HG02852 (cell line): Measurements from ENCODE around the gene P2RY13.
A peak's percentile ranks its signal among the peaks of the same experiment; 100 is the strongest.

Source experiments
- ATAC-seq: cut with Tn5 transposase; IDR thresholded peaks from one replicate; pipeline ENCODE4 v1.9.1; 2021; ENCODE audit warnings: mild to moderate bottlenecking, moderate library complexity; ENCODE audit not compliant: unreplicated experiment

P2RY13 gene

DNA sequence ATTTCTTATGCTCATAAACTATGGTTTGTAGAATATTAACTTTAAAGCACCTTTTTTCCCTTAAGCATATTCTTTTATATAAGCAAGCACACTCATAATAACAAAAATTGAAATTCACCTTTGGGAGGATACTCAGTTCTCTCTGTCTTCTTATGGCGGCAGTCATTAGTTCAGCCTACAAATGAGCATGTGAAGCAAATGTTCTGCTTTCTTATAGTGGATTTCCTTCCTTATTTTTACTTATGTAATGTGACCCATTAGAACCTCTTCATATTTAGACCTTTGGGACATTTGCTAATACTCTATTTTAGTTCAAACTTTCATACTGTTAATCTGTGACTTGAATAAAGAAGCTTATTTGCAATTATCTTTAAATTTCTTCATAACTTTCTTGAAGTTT lies at the start of gene P2RY13:
TSS of gene P2RY13 (minus strand) at position 187 of the 400 bp plus-strand sequence. CDS start at position 166, 21 bp downstream.
- ATAC-seq: no peak

DNA sequence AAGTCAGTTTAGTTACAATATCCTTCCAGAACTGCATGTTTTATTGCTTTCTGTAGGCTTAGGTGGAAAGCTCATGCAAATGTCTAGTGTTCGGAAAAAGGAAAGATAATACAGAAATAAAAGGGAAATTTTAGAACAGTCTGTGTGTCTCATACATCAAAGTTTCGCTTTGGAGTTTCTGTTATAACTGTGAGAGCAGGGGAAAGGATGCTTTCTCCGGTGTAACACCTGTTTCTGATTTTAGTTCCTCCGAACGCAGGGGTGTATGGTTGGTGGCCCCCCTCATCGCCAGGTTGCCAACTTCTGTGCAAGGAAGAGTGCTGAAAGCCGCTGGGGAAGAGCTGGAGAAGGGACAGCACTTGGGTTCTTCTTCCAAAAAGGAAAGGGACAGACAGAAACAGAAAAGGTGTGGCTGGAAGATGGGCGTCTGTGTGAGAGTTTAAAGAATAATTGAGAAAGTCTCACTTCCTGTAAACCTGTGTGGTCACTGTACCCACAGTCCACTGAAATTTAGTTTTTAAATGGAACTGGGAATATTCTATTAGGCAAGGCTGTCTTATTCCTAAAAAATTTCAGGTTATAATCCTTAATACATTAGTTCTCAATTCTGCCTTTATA lies 48.5 kb upstream of the P2RY13 start:
- peak; percentile 57 for ATAC-seq

DNA sequence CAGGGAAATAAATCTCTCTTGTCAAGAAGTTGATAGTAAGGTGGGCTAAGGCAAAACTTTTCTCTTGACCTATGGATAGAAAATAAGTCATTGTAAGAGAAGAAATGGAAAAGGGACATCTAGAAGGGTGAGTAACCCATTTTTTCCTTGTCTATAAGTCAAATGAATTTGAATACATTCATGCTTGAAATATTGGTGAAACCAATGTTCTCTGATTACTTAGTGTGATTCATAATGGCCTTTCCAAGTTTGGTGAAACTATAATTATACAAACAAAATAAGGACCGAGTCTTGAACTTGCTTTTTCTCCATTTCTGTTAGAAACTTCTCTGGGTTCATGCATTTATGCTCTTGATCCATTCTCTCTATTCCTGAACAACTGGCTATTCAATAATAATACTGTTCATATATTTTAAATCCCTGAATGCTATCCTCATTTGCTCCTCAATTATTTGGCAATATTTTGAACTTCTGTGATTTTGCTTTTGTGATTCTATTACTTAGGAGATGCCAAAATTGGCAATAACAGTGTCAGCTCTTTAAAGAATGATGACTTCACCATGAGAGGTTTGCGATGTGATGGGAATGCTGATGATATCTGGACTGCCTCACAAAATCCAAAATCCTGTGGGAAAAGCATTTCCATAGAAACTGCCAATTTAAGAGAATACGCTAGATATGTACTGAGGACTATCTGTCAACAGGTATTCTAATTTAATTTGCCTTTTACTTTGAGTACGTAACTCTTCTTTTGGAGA lies 42.9 kb upstream of the P2RY13 start:
- ATAC-seq: no peak

DNA sequence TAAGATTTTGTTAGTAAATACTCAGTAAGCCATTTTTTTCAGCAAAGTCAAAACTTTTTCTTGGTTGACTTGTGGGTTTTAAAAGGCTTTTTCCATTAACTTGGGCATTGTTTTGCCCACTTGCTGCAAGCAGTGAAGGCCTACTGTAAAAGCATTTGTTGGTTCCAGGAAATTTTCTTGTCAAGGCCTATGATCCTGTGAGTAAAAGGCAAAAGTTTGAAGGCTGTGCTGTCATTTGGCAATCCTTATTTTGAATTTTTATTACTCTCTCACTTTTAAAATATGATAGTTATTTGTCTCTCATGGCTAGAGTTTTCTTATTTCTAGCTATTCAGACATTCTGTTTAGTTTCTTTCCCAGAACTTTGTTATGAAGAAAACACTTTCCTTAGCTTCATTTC lies 42.2 kb upstream of the P2RY13 start:
- ATAC-seq: no peak

DNA sequence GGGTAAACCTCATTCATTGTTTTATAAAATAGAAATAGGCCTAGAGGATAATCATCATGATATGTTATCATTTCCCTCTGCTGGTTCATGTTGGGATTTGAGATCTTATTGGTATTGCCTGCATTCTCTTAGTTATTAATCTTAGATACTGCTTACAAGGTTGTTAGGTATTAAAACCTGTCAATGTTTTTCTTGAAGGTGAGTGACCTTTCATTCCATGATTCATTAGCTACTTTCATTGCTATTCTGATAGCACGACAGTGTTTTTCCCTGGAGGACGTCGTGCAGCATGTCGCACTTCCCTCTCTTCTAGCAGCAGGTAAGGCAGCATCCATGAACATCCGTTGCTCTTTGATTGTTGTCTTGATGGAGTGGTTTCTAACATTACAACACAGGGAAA lies 38.1 kb upstream of the P2RY13 start:
- ATAC-seq: no peak

DNA sequence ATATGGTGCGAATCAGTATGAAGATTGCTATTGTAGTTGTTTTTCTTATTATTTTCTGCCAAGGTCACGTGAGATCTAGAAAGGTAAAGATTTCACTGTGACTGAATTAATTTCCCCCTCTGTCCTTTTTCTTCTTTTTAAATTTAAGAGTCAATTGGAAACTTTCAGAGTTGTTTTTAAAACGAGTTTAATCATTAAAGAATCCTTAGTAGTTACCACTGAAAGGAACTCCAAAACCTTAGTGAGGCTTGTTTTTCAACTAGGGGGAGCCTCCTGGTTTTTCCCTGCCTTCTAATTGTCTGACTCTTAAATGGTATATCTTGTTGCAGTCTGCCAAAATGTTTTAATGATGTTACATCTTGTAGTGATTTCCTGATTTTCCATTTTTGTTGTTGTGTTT lies 37.6 kb upstream of the P2RY13 start:
- no peak for ATAC-seq

DNA sequence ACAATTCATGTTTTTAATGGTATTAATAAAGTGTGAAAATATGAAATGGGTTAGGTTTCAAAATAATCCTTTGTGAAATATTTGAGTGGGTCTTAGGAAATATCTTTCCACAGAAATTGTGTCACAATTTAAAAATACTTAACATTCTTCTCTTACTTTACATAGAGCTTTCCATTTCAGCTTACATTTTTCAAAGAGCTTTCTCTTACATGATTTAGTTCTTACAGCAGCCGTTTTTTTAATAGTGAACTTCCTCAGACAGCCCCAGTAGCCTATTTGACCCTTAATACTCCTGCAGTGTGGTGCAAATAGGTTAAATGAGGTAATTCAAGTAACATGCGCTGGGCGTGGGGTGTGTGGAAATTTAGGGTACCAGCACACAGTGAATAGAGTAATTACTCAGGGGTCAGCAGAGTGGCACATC lies 33.4 kb upstream of the P2RY13 start:
- no peak for ATAC-seq

DNA sequence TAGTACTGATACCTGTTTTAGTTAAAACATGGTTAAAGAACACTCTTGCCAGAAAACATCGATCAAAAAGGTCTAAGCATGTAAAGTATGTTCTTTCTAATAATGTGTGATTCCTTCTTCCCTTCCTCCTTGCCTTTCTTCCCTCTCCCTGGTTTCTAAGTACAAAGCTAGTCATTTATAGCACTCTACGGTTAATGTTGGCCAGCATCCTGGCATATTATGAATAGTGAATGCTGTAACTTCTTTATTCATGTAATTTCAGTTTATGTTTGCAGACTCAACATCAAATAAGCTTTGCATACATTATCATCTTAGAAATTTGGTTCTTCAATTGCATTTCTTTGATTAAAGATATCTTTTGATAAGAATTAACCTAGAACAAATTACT lies 28.1 kb upstream of the P2RY13 start:
- ATAC-seq: no peak

DNA sequence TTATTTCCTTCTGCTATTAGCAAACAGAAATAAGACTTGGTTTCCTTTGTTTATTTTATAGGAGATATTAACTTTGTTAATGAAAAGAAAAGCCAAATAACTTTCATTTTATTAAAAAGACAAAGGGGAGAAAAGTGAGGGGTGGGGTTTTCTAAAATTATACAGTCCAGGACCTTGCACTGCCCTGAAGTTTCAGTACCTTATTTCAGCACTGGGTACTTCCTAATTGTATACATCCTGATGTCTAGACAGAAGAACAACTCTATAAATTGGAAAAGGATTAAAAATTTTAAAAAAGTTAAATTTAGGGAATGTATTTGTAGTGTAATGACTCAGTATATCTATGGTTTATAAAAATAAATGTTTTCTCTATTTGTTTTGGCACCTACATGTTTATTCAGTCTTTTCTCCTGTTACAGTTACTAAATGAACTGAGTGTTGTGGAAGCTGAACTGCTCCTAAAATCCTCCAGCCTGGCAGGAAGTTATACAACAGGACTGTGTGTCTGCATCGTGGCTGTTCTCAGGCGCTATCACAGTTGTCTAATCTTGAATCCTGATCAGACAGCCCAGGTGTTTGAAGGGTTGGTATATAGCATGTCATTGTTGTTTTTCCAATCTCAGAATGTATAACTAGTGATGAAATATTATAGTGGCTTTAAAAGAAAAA lies 27.6 kb upstream of the P2RY13 start:
- ATAC-seq: no peak

DNA sequence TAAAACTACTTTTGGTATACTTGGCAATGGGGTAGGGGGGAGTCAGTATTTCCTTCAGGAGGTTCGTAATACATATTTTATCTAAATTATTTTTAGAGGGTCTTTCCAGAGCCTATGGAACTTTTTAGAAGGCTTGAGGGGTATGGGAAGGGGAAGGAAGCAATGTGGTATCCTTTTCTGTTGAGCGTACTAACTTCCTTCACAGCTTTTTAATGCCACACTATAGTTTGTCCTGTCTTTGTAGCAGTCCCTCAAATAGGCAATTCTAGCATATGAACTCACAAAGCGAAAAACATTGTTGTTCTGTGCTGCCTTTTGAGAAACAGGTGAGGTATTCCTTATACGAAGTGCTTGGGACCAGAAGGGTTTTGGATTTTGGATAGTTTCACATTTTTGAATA lies 22.3 kb upstream of the P2RY13 start:
- ATAC-seq: peak; percentile 22

DNA sequence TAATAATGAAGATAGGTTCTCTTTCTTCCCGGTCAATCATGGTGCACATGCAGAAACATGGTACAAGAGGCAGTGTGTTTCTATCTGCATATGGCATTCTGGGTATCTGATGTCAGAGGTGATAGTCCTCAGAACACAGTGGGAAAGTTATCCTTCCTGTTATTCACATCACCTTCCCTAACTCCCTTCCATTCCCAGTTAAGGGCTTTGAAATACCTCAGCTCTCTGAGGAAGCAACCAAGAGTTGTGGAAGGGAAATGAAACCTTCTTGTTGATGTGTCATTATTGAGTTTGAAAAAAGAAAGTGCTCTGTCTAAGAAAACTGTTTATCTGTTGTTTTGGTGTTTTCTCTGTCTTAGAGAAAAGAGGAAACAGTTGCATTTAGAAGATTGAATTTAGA lies 21.9 kb upstream of the P2RY13 start:
- peak; percentile 92 for ATAC-seq

DNA sequence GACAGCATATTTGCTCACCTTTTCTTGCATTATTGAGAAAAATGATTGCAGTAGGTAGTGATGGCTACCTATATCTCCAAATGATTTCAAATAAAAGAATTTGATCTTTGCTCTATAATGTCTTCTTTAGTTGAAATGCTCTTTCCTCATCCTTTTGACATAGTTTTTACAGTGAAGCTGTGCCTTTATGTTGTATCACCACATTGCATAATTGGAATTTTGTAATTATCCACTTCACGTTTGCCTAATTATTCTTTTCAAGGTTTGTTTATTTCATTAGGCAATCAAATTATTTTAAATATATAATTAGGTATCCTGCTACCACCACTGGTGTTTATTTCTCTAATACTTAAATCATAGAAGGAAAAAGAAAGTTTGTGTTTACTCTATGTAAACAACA lies 21.3 kb upstream of the P2RY13 start:
- ATAC-seq: no peak

DNA sequence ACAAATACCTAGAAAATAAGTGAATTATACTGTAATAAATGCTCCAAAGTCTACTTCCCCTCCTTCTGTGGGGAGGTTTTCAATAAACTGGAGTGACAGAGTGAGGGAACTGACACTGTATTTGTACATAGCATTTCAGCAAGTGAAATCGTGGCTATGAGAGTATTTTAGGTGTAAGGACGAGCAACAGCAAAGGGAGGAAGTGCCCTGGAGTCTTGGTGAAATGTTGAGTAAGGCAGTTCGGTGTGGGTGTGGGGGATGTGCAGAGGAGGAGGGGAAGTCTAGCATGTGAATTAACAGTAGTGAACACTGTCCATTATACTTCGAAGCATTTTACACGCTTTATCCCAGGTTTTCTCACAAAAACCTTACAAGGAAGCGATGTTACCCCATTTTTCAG lies 18.1 kb upstream of the P2RY13 start:
- no peak for ATAC-seq

DNA sequence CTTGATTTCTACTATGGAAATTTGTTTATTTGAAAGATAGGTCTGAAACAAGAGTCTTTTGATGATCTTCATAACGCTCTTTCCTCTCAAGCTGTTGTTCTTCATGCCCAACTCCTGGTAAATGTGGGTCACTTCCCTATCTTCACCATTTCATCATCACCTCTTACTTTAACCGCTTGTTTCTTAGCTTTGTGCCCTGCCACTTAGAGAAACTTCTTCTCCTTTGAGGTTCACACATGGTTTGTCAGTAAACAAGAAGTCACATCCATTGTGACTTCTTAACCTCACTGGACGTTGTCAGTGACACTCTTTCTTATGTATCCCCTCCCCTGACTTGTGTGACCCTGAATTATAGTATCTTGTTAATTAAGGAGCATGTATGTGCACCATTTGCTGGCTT lies 16.9 kb upstream of the P2RY13 start:
- ATAC-seq: no peak

DNA sequence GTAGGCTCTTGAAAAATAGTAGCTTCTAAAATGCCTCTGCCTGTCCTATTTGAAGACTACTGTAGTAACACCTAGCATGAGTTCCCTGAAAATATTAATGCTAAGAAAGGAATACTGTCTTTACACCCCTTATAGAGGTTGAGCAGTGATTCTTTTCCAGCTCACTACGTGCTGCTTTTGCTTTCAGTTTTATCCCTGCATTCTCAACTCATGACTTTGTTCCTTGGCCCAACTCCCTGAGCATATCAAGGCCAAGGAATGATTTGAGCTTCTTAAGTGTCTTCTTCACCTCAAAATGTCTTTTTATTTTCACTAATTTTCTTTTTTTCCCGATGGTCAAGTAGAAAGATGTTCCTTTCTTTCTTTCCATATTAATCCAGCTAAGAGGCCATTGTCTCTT lies 16.5 kb upstream of the P2RY13 start:
- ATAC-seq: no peak

DNA sequence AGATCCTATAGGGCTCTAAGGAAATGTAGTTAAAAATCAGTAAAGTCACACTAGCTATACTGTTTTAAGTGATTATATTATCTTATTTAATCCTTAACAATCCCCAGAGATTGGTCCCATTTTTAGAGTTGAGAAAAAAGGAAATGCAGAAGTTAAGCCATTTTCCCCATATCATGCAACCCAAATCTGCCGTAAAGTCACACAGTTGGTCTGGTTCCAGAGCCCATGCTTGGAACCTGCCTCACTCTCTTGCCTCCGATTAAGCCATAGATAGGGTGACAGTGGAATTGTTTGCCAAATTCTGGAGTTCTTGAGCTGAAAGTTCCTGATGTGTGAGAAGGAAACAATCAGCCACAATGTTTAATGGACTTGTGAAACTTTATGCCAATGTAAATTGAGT lies 2.3 kb upstream of the P2RY13 start:
- ATAC-seq: no peak

DNA sequence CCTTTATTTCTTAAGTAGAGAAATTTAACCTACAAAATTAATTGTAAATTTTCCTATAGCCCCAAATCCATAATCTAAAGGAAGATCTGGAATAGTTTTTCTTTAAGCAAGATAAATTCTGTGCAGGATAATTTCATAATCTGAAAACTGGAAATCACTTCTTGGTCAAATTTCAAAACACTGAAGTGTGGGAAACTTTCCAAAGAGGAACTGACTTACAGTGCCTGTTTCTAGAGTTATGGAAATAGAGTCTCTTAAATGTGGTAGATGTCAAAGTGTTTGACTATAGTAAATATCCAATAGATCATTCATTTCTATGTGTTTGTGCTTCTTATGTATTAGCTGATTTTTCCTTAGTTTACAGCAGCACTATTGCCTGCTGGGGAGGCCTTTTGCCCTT lies 1.6 kb upstream of the P2RY13 start:
- no peak for ATAC-seq

DNA sequence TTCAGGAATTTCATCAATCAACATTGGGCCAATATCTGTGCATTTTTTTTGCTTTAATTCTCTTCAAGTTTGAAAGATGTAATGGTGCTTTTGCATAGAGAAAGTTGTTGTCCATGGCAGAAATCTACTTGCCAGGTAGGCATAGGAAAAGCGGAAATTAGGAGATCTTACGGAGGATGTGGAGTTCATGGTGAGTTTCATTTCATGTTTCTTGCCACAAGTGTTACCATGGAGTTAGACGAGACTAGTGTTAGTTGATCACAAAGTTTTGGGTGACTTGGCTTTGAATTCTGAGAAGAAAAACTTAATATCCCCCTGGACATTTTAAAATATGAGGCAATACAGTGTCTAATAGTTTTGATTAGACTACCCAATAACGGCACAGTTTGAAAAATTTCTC lies 1.0 kb upstream of the P2RY13 start:
- ATAC-seq: no peak

DNA sequence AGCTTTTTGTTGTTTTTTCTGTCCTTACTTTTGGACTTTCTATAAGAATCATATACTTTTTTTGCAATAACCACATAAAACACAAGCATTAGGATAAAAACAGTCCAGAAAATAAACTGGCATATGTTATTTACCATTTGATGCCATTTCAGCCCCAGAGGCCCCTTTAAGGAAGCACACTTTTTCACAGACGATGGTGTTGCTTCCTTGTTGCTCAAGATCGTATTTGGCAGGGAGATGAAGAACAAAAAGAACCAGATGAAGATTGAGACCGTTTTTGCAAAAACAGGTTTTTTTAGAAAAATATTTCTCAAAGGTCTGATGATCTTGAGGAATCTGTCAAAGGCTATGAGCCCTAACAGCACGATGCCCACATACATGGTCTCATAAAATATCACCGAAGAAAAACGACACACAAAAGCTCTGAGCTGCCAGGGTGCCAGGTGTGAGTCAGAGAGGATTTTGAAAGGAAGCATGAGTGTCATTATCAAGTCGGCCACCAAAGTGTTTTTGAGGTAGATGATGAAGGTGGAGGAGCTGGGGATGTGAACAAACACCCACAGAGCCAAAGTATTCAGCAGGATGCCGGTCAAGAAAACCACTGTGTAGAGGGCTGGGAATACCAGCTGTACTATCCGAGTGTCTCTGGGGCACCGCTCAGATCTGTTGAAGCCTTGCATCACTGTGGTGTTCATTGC lies 902 bp downstream of the P2RY13 start:
- no peak for ATAC-seq

DNA sequence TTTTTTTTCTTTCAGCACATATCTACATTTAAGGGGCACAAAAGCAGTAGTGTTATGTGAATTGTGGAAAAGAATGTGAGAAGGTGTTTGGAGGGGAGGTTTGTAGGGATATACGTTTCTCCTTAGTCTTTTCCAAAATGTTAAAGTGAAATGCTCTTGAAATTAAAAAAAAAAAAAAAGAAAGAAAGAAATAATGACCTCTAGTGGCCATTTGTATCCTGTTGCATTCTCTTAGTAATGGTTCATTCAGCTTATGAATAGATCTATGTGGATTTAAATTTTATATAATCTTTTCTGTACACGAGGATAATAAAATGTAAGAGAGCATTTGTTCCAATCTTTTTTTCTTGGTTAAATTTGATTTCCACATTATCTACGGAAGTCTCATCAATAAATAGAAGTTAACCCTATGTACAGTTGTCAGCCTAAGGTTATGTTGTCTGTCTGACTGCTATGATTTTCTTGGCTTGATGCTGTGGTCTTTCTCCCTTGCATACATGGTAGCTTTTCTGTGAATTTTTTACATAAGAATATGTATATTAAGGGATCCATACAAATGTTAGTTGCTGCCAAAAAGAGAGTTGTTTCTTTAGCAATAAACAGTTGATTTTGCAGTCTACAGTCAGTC lies 1.7 kb downstream of the P2RY13 start:
- ATAC-seq: no peak

DNA sequence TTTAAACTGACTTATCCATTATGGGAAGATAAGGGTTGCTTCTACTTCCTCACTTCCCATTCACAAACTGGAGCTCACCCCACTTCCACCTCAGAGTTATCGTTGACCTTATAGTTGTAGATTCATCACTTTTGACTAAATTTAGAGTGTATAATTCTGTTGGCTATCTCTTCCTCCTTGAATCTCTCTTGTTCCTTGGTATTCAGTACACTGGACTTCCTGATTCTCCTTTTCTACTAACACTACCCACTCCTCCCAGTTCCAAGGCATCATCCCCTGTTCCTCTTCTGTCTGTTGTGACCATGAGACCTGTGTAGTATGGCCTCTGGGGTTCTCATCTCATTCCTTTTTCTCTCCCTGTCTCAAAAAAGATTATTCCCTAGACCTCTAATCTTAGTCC lies 6.8 kb downstream of the P2RY13 start:
- ATAC-seq: no peak
